HG03060 (cell line): ENCODE measurements around the gene ATP10A.

ENCODE experiments used
- ATAC-seq: cut with Tn5 transposase; IDR thresholded peaks from one replicate; pipeline ENCODE4 v1.9.1; 2021; ENCODE audit warnings: low read depth, moderate number of reproducible peaks; ENCODE audit not compliant: unreplicated experiment

The ATP10A gene

DNA sequence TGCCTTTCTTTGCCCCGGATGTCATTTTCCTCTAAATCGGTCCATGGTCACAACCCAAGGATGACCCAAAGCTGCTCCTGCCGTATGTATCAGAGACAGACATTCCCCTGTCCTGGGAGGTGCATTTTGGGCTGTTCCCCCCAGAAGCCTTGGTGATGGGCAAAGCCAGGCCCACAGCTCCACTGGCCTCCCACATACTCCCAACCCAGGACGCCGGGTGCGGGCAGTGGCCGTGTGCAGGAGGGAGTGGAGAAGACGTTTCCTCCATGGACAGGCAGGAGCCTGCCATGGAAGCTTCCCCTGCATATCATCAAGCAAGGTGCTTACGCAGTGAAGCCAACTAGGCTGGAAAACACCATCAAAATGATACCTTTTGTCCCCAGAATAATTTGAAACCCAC lies 175.0 kb downstream of the ATP10A start:
- no peak for ATAC-seq

DNA sequence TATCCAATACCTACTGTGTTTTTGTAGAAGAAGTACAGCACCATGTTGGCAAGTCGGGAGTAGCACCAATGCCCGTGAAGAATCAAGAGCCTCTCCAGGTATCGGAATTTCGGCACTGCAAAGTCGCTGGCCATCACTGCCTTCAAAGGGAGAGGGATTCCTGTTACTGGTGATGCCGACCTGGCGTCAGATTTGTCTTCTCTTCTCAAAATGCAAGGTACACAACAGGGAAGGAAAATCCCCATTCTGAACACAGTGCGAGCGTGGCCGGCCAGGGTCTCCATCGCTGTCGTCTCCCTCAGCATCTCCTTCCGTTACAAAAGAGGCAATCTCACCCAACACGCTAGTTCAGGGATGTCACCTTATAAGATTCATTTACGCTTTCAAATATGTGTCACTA lies 175.4 kb downstream of the ATP10A start:
- no peak for ATAC-seq

DNA sequence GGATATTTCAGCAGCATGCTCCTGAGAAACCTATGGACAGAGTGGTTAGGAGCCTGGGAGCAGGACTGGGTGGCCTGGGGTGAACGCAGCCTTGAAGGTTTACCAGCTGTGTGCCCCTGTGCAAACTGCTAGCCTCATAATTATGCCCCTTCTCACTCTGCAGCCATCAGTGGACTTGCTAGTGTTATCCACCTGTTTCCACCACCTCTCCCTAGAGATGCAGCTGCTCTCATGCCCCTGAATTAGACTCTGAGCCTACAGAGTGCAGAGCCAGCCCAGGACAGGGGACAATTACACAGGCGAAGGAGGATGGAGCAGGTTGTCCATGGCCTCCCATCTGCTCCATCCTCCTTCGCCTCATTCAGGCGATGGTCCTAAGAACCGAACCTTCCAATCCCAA lies 175.9 kb downstream of the ATP10A start:
- ATAC-seq: no peak

DNA sequence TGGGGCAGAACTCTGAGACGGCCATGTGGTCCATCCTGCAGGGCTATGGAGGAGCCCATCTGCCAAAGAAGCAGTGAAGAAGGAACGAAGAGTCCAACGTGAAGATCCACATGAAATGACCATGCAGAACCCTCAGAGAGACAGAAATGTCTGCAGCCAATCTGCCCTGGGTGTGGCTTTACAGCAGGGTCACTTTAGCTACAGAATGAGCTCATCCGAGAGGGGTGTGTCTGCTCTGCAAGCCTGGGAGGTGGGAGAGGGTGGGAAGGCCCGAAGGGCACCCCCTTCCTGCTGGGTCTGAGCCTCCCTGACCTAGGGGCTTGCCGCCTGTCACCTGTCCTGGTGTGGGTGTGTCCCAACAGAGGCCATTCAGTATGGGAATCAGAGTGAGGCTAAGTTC lies 176.3 kb downstream of the ATP10A start:
- ATAC-seq: no peak

DNA sequence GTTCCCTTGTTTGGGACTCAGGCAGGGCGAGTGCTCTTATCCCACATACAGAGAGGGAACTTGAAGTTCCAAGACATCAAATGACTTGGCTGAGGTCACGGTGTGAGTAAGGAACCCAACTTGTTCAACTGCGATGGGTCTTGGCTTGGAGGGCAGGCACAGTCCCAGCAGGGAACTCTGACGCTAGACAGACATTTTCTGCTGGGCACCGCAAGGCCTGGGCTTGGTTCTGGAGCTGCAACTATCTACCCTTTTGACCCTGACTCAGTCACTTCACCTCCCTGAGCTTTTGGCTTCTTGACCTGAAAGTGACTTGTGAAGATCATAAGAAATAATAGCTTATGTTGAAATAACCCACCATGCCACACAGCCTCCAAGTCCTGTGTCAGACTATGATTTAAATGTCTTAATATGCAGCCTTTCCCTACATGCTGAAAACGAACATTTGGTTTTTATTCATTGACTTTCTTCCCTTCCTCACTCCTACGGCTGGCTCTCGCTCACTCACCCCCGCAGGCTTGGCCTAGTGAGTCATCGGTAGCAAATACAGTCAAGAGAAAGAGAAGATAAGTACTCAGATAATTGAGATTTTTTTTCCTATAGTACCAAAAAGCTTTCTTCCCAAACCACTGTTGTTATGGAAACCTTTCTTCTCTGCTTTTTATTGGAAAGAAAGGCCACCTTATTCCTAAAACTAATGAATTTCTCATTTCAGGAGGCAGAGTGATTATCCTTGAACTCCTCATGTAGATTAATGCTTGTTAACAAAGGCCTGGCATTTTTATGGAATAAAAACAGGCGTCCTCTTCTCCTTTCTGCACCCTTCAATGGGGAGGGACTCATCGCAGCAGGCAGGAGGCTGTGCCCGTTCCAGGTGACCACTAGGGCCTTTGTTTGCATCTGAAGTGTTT lies 178.4 kb downstream of the ATP10A start:
- ATAC-seq: no peak

DNA sequence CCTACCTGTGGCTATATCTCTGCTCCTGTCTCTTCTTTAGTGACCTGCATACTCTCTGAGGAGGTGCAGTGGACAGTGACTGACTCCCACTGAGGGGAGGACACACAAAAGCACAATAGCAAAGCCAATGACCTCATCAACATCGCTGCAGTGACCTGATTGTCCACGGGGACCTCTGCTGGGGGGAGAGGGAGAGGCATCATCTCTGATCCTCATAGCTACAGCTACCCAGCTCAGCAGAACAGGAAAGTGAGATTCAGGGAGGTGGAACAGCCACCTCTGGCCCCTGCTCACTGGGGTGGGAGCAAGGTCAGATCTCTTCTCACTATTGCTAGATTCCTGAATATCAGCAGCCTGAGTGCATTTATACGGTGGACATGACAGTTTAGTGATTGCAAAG lies 179.2 kb downstream of the ATP10A start:
- ATAC-seq: no peak

DNA sequence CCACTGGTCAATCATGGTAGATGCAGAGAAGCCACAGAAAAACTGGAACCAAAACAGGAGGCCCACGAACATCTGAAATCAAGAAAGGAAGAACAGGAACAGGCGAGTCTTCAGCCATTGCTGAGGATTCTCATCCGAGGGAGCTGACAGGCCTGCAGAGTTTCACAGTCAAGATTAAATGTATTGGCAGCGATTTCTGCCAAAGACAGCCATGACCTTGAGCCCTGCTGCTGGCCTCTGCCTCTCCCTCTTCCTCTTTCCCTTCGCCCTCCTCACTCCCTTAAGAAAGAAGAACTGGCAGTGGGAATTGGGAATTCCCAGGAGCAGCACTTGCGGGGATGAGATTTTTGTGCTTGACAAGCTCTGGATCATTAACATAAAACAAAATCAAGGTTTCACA lies 179.7 kb downstream of the ATP10A start:
- no peak for ATAC-seq

DNA sequence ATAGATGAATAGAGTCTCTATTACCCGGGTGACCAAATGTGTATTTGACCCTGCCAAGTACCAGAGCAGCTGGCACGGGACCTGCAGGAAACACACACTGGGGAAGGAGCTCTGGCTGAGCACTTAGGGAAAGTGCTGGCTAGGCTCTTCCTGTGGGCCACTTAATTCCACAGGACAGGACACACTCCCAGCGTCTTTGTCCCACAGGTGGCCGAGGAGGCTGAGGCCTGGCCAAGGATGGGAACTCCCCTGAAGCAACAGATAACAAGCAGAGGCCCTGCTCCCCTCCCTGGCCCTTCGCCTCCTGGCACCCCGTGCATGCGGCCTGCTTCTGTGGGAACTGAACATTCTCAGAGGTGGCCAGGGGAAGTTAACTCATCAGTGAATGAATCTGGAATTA lies 180.8 kb downstream of the ATP10A start:
- ATAC-seq: no peak

DNA sequence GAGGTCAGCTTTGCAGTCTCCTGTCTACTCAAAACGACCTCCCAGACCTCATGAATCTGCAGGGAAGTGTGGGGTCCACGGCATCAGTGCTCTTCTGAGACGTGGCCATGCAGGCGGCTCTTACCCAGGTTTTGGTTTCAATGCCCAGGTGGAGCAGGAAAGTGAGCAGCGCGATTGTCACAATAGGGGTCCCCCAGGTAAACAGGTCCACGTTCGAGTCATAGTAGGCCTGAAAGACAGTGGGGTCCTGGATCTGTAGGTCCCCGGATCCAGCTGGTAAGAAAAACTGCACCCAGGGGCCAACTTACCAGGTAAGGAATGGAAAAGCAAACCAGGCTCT lies 182.5 kb downstream of the ATP10A start:
- no peak for ATAC-seq

DNA sequence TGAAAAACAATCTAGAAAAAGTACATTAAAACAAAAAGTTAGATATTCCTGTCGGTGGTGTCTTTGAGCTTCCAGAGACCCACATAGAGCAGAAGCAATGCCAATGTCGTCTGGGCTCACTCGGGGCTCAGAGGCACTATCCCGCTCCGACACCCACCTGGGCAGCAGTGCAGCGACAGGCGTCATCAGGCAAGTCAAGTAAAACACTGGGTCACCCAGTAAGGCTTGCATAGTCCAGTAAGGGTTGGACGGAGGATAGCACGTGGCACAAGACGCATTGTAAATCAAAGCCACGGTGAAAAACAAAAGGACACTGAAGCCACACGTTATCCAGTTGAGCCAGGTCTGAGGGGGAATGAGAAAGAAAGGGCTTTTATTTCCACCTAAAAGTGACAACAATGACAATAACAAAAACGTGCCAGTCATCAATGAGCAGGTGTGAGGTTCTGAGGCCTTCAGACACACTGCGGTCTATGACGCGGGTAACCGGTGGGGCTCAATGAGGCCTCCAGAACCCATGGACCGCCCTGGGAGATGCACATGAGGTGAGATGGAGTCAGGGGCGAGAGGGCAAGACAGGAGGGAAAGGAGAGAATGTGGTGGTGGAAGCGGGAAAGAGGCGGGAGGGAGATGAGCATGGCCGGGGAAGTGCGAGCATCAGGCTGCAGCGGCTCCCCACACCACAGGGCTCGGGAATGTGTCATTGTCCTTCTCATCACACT lies 183.0 kb downstream of the ATP10A start:
- no peak for ATAC-seq

DNA sequence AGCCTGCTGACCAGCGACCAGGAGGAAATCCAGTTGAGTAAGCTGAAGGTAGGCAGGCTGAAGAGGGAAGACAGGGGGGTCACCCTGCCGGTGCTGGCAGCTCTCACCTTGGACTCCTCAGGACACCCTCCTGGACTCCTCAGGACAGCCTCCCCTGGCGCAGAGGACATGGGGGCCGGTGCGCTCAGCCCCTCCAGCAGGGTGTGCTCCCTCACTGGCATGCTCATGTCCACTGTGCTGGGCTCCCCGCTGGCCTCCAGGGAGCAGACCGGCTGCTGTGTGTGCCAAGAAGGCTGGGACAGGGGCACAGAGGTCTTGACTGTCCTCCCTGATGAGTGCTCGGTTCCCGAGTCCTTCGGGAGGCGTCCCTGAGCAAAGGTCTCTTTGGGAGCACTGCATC lies 183.6 kb downstream of the ATP10A start:
- ATAC-seq: no peak

DNA sequence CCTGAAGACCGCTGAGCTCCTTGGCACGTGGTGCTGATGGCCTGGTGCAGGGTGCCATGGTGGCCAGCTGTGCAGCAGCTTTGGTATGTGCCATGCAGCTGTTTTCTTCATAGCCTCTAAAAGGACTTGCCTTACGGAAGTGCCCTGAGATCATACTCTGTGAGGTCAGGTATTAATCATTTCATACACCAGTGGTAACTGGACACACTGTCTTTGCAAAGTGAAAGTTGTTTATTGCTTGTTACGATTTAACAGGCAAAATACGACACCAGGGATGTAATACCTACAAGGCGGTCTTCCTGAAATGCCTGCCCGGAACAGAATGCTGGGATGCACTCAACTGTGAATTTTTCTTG lies 184.6 kb downstream of the ATP10A start:
- ATAC-seq: no peak

DNA sequence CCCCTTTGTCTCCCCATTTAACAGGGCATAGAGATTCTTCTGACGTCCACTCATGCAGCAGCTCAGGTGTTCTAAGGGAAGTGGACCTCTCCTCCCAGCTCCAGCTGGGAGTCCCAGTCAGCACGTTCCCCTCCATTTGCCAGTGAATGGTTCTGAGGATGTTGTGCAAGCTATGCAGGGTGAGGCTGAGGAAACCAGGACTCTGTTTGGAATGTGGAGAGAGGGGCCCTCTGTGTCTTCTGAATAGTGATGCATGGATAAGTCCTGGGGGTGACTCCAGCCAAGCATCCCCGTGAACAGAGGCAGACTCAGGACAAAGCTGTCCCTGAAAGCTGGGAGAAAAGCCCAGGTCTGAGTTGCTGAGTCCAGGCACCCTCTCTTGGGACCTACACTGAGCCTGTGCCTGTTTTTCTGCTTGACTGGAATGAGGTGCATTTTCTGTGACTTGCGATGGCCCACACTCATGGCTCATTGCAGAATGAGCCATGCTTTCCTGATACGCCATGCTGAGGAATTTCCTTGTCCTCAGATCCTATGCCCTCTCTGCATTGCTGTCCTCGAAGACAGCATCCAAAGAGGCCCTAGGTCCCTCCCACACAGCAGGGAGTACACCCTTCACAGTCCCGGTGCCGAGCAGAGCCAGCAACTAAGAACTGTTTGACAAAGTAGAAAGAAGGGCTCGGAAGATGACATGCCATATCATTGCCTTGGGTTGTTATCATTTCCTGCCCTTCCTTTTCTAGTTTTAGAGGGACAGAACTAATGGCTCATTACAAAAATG lies 185.2 kb downstream of the ATP10A start:
- ATAC-seq: no peak

DNA sequence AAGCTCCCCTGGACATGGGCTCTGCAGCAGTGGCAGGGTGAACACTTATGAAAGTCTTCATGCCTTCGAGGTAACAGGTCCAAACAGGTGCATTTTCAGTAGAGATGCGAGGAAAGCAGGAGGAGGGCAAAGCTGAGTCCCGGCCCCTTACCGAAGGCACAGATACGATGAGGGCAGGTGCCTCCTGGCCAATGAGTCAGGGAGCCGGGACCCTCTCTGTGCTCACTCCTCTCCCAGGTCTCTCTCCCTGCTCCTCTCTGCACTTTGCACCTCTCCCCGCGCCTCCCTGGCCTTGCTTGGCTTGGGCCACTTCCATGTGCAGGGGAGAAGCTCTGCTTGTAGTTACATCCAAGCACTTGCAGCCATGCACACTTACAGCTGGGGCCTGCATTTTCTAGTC lies 187.1 kb downstream of the ATP10A start:
- no peak for ATAC-seq

DNA sequence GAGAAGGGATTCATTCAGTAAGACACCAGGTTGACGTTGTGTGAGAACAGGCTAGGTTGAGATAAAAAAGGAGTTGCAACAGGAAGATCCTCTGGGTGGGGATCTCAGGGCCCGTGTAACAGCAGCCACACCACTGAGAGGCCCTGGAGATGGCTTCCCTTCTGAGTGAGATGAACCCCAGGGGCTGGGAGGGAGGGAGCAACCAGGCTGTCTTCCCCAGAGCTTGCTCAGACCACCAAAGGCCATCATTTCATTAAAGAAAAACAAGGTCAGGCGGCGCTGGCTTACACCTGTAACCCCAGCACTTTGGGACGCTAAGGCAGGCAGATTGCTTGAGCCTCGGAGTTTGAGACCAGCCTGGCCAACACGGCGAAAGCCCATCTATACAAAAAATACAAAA lies 187.7 kb downstream of the ATP10A start:
- no peak for ATAC-seq

DNA sequence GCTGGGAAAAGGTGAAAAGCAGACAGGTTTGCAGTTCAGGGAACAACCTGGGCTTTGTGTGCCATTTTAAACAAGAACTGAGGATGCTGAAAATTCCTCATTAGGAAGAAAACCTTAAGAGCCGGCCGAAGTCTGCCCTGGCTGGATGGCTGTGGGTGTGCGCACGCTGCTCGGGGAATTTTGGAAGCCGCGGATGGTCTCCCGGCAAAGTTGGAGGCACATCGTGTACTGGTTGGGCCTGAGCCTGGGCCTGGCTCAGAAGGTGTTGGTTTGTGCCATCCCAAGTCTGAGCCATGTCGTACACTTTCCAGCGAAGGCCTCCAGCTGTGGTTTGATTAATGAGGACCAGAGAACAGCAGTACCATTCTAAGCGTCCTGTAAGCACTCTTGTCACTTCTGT lies 188.2 kb downstream of the ATP10A start:
- ATAC-seq: no peak

DNA sequence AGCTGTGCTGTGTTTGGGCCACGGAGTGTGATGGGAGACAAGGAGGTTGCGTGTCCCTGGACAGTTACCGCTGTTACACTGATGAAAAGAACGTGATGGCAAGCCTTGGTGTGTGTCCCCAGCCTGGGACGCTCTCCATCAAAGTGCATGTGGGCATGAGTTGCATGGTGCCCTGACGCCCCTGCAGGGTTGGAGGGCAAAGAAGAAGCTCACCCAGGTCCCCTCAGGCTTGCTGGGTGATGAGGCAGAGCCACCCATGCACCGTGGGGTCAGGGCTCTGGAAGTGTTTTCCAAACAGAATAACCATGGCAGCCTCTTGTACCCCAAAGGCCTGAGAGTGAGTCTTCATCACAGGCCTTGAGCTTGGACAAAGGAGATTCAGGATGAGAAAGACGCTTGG lies 189.2 kb downstream of the ATP10A start:
- no peak for ATAC-seq

DNA sequence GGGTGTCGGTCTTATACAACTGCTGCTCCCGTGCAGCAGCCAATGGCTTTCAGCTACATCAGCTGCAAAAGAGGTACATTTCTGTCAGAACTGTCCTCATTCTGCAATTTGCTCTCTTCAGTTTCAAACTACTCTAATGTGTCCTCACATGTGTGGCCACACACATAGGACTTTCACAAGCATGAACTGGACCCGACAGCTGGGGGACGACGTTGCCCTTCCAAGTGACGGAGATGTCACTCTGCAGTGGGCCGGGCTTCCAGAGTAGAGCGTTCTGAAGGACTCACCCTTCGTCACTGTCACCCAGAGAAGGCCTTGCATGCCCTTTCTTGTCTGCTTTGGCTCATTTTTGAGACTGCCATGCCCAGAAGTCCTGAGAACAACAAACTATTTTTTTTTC lies 189.8 kb downstream of the ATP10A start:
- ATAC-seq: no peak

DNA sequence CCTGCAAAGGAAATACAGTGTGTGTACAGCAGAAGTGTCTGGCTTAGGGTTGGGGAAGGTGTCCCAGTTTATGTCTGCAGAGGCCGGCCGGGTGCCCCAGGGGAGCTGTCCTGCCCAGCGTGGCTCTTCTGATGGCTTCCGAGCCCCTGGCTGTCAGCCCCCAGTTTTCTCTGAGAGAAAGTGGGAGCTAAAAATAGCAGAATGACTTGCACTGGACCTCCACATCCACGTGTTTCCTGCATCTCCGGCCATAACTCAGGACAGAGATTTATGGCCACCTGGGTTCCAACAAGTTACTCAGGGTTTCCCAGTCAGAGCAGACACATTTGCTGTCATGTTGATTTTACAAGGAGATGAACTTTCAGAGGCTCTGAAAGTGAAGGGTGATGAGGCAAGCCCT lies 192.0 kb downstream of the ATP10A start:
- ATAC-seq: no peak

DNA sequence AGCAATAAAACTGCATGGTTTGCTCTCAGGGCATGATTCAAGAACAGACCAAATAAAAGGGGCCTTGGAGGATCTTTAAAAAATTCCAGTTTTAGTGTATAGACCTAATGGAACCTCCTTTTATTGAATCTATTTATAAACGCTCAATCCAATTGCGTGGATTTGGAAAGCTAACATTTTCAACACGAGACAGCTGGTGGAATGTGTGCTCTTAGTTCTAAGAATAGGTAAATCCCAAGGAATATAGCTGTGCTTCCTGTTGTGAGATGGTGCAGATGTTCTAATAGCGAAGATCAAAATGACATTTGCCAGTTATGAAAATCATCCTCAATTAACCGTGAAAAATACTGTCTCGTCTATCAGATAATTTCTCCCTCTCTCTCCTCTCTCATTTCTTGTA lies 192.5 kb downstream of the ATP10A start:
- no peak for ATAC-seq

DNA sequence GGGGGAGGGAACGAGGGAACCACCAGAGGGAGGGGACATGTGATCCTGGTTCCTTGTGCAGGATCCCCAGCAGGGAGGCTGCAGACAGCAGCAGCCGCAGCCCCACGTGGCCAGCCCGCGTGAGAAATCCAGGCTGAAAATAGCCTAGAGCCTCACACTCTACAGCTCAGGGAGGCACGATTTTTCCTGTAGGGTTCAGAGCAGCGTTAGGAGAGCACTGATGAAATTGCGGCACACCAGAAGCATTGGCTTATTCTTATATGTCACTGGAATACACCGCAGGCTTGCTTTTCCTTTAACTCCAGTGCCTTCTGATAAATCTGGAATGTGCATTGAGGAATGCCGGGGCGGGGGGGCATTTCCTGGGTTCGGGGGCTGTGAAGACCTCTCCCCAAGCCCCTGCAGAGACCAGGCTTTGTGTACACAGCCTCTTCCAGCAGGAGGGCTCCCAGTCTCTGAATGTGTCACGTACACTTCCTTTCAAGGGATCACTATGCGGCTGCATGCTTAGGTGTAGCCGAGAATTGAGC lies 193.0 kb downstream of the ATP10A start:
- no peak for ATAC-seq
